ENCODE results near the gene RFX6.

The RFX6 gene

DNA sequence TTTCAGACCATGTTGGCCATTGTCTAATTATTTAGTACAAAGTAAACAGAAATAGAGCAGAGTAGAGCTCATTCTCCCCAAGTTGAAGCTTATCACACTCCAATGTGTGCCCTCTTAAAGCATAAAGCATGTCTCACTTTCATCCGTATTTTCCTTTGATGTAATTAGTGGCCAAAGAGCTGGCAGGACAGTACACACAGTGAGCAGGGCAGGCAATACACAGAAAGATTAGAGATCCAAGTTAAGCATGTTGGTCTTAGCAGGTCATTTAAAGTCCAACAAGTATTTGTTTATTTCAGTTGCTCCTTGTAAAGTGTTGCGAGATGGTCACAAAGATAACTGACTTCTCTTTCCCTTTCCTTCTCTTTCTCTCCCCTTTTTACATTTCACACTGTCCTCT lies 47.2 kb downstream of the RFX6 start:
- TF ChIP-seq GABPA (IDR thresholded peaks at IDR 0.05; ENCODE audit: low read depth), result no peak
- TF ChIP-seq, protein P1, sequence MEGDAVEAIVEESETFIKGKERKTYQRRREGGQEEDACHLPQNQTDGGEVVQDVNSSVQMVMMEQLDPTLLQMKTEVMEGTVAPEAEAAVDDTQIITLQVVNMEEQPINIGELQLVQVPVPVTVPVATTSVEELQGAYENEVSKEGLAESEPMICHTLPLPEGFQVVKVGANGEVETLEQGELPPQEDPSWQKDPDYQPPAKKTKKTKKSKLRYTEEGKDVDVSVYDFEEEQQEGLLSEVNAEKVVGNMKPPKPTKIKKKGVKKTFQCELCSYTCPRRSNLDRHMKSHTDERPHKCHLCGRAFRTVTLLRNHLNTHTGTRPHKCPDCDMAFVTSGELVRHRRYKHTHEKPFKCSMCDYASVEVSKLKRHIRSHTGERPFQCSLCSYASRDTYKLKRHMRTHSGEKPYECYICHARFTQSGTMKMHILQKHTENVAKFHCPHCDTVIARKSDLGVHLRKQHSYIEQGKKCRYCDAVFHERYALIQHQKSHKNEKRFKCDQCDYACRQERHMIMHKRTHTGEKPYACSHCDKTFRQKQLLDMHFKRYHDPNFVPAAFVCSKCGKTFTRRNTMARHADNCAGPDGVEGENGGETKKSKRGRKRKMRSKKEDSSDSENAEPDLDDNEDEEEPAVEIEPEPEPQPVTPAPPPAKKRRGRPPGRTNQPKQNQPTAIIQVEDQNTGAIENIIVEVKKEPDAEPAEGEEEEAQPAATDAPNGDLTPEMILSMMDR (IDR thresholded peaks at IDR 0.05; ENCODE audit: insufficient read depth, low read length), result no peak
- TF ChIP-seq POLR2AphosphoS5 (IDR thresholded peaks at IDR 0.05; ENCODE audit: low read depth), result no peak
- TF ChIP-seq, protein P2, sequence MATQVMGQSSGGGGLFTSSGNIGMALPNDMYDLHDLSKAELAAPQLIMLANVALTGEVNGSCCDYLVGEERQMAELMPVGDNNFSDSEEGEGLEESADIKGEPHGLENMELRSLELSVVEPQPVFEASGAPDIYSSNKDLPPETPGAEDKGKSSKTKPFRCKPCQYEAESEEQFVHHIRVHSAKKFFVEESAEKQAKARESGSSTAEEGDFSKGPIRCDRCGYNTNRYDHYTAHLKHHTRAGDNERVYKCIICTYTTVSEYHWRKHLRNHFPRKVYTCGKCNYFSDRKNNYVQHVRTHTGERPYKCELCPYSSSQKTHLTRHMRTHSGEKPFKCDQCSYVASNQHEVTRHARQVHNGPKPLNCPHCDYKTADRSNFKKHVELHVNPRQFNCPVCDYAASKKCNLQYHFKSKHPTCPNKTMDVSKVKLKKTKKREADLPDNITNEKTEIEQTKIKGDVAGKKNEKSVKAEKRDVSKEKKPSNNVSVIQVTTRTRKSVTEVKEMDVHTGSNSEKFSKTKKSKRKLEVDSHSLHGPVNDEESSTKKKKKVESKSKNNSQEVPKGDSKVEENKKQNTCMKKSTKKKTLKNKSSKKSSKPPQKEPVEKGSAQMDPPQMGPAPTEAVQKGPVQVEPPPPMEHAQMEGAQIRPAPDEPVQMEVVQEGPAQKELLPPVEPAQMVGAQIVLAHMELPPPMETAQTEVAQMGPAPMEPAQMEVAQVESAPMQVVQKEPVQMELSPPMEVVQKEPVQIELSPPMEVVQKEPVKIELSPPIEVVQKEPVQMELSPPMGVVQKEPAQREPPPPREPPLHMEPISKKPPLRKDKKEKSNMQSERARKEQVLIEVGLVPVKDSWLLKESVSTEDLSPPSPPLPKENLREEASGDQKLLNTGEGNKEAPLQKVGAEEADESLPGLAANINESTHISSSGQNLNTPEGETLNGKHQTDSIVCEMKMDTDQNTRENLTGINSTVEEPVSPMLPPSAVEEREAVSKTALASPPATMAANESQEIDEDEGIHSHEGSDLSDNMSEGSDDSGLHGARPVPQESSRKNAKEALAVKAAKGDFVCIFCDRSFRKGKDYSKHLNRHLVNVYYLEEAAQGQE (IDR thresholded peaks at IDR 0.05; ENCODE audit: insufficient replicate concordance, low read depth), result no peak
- no peak for TF ChIP-seq SPI1 (IDR thresholded peaks at IDR 0.05; ENCODE audit: borderline replicate concordance, low read depth)
- H3K27me3 ChIP-seq (ENCODE audit: insufficient read depth, poor library complexity, severe bottlenecking), result no peaks in the 10 kb centered on the region
- no peak overlapping the region for H3K27ac ChIP-seq (replicated peaks)
- DNase-seq (ENCODE audit: low read depth in 1 of 2, low spot score in 1 of 2), result no peak
- H3K4me3 ChIP-seq (replicated peaks; ENCODE audit: insufficient read depth, low read length), result no peak overlapping the region

DNA sequence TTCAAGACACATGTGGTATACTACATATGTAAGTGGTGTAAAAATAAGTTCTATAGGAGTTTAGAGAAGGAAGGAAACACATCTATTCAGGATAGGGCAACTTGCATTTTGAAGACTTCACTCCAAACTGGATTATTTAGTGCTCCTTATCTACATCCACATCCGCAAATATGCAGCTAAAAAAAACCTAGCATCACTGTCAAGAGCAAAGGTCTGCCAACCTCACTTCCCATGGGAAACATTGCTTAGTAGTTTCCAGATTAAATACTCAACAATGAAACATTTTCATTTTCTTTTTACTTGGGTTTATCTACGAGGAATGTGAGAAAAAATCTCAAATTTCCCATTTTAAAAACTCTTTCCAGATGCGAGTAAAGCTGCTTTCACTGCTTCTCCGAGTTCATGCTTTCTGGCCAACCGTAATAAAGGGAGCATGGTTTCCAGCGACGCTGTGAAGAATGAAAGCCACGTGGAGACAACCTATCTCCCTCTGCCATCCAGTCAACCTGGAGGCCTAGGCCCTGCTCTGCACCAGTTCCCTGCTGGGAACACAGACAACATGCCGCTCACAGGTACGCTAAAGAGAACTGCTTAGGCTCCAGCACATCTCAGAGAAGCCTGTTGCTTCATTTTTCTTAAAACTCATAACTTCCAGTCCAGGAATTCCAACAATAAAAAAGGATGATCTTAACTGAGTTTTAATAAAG lies 48.2 kb downstream of the RFX6 start:
- DNase-seq (ENCODE audit: low read depth in 1 of 2, low spot score in 1 of 2), result no peak
- H3K27ac ChIP-seq (replicated peaks), result no peak overlapping the region
- H3K4me3 ChIP-seq (replicated peaks; ENCODE audit: insufficient read depth, low read length), result no peak overlapping the region
- H3K27me3 ChIP-seq (ENCODE audit: insufficient read depth, poor library complexity, severe bottlenecking), result no peaks in the 10 kb centered on the region
- TF ChIP-seq POLR2AphosphoS5 (IDR thresholded peaks at IDR 0.05; ENCODE audit: low read depth) (no peak), SPI1 (IDR thresholded peaks at IDR 0.05; ENCODE audit: borderline replicate concordance, low read depth) (no peak), GABPA (IDR thresholded peaks at IDR 0.05; ENCODE audit: low read depth) (no peak)
- TF ChIP-seq, protein P2 (IDR thresholded peaks at IDR 0.05; ENCODE audit: insufficient replicate concordance, low read depth), result no peak
- TF ChIP-seq, protein P1 (IDR thresholded peaks at IDR 0.05; ENCODE audit: insufficient read depth, low read length), result no peak

DNA sequence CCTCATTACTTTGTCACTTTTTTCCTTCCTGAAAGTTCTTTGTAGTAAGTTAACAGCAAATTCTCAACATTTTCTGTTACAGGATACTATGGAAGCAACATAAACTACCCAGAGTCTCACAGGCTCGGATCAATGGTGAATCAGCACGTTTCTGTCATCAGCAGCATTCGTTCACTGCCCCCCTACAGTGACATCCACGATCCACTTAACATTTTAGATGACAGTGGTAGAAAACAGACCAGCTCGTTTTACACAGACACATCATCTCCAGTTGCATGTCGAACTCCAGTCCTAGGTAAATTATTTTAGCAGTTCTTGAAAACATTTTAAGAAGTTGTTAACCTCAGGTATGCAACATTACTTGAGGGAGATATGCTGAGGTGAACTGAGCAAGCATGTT lies 51.6 kb downstream of the RFX6 start:
- no peak for TF ChIP-seq POLR2AphosphoS5 (IDR thresholded peaks at IDR 0.05; ENCODE audit: low read depth)
- TF ChIP-seq SPI1 (IDR thresholded peaks at IDR 0.05; ENCODE audit: borderline replicate concordance, low read depth), result no peak
- no peak for TF ChIP-seq GABPA (IDR thresholded peaks at IDR 0.05; ENCODE audit: low read depth)
- TF ChIP-seq, protein P2 (IDR thresholded peaks at IDR 0.05; ENCODE audit: insufficient replicate concordance, low read depth), result no peak
- TF ChIP-seq, protein P1 (IDR thresholded peaks at IDR 0.05; ENCODE audit: insufficient read depth, low read length), result no peak

More for the DNA sequence above, 51.6 kb downstream of the RFX6 start:
- Histone ChIP-seq H3K27me3 (ENCODE audit: insufficient read depth, poor library complexity, severe bottlenecking) (no peaks in the 10 kb centered on the region), H3K4me3 (replicated peaks; ENCODE audit: insufficient read depth, low read length) (no peak overlapping the region), H3K27ac (replicated peaks) (no peak overlapping the region)
- DNase-seq (ENCODE audit: low read depth in 1 of 2, low spot score in 1 of 2), result no peak
